HepG2 (cell line): ENCODE results near the gene GUCA1A. TPM values are rescaled to one million over a fixed set of nuclear protein-coding genes. Genes with fewer than 3 reads are reported as not detected.

ENCODE experiments used
- CHD2 ChIP-seq: IDR thresholded peaks from 2 replicates; pipeline ENCODE4 v1.6.1; 2011; ENCODE audit warnings: low read depth, low read length, improper control_type of control experiment
- GATA4 ChIP-seq: sonication (generic); IDR thresholded peaks from 2 replicates; pipeline ENCODE4 v1.6.1; 2016; ENCODE audit warnings: antibody characterized with exemption, low read depth, borderline replicate concordance
- HBP1 ChIP-seq: IDR thresholded peaks from 2 replicates; pipeline ENCODE4 v1.6.1; 2016; ENCODE audit warnings: low read depth, control low read depth
- KLF6 ChIP-seq: IDR thresholded peaks from 2 replicates; pipeline ENCODE4 v1.8.0; 2016; ENCODE audit warnings: missing biosample characterization, missing genetic modification reagents
- PITX1 ChIP-seq: sonication (generic); formaldehyde crosslinking; IDR thresholded peaks from 2 replicates; pipeline ENCODE4 v1.5.1; 2020; ENCODE audit warnings: mild to moderate bottlenecking, missing genetic modification reagents
- ZBED4 ChIP-seq: sonication (generic); formaldehyde crosslinking; IDR thresholded peaks from 2 replicates; pipeline ENCODE4 v1.4.0; 2020; ENCODE audit warnings: missing genetic modification reagents, borderline replicate concordance
- ZHX1 ChIP-seq: sonication (generic); formaldehyde crosslinking; IDR thresholded peaks from 2 replicates; pipeline ENCODE4 v1.8.1; 2022; ENCODE audit warnings: low read depth, mild to moderate bottlenecking, missing genetic modification reagents
- ZNF3 ChIP-seq: IDR thresholded peaks from 2 replicates; pipeline ENCODE4 v1.7.0; 2017; ENCODE audit warnings: inconsistent platforms
- ZNF317 ChIP-seq: sonication (generic); formaldehyde crosslinking; IDR thresholded peaks from 2 replicates; pipeline ENCODE4 v1.5.0; 2020; ENCODE audit warnings: mild to moderate bottlenecking, missing genetic modification reagents
- ZNF326 ChIP-seq: sonication (generic); formaldehyde crosslinking; IDR thresholded peaks from 2 replicates; pipeline ENCODE4 v1.4.0; 2020; ENCODE audit warnings: missing genetic modification reagents, borderline replicate concordance
- ZNF597 ChIP-seq: sonication (generic); formaldehyde crosslinking; IDR thresholded peaks from 2 replicates; pipeline ENCODE4 v1.5.0; 2020; ENCODE audit warnings: missing genetic modification reagents
- ZNF652 ChIP-seq: IDR thresholded peaks from 2 replicates; pipeline ENCODE4 v1.6.1; 2016; ENCODE audit warnings: low read depth, borderline replicate concordance
- ZNF740 ChIP-seq: sonication (generic); formaldehyde crosslinking; IDR thresholded peaks from 2 replicates; pipeline ENCODE4 v1.4.0; 2020; ENCODE audit warnings: missing genetic modification reagents
- ZNF773 ChIP-seq: sonication (generic); formaldehyde crosslinking; IDR thresholded peaks from 2 replicates; pipeline ENCODE4 v1.4.0; 2020; ENCODE audit warnings: missing genetic modification reagents, borderline replicate concordance
- ZSCAN25 ChIP-seq: sonication (generic); formaldehyde crosslinking; IDR thresholded peaks from 2 replicates; pipeline ENCODE4 v1.8.0; 2022; ENCODE audit warnings: mild to moderate bottlenecking, missing genetic modification reagents
- polyA plus RNA-seq, 8 experiments: library from polyadenylated mRNA; depleted of rRNA in 3 of 8; stranded (reverse) in 7 of 8; unstranded in 1 of 8; fragments of >200 nt; fragmentation: Illumina TruSeq in 4 of 8; extraction: Trizol in 4 of 8; gene quantifications; 2 replicates each; pipeline versions ENCODE4 v1.2.1 to v1.2.3, GENCODE V29; 2011 to 2016; ENCODE audit warnings: low read depth in 4 of 8, missing spikeins in 1 of 8, mixed read lengths in 1 of 8; ENCODE audit not compliant: insufficient read depth in 1 of 8
- total RNA-seq, 5 experiments: library from RNA; depleted of rRNA; stranded (reverse); fragments of >200 nt; fragmentation: Illumina TruSeq; extraction: Trizol; gene quantifications; 2 replicates each; pipeline ENCODE4 v1.2.3, GENCODE V29; 2016; ENCODE audit warnings: low read depth in 1 of 5
- TF ChIP-seq, protein P1 (sequence below): sonication (generic); formaldehyde crosslinking; IDR thresholded peaks from 2 replicates; pipeline ENCODE4 v1.4.0; 2020; ENCODE audit warnings: missing genetic modification reagents
- TF ChIP-seq, protein P2 (sequence below): sonication (generic); formaldehyde crosslinking; conservative IDR thresholded peaks from 2 replicates; pipeline ENCODE4 v1.4.0; 2020; ENCODE audit warnings: missing genetic modification reagents

The GUCA1A gene
- total and polyA plus RNA-seq, 2 of the 13 experiments (the other 11 are each of a cell fraction or from before 2014, with no cell fraction given) = not detected

GRCh38 chr6:42166444-42167141 is 6.6 kb upstream of the GUCA1A start (continued):
- TF ChIP-seq HBP1 (CRISPR knock-in tag) = 0 out of 2 replicates have a peak, but pooled peaks have one; percentile 39
- no peak for TF ChIP-seq ZNF652 (CRISPR knock-in tag)
- TF ChIP-seq ZNF740 (CRISPR knock-in tag) = no peak
- TF ChIP-seq ZNF773 (CRISPR knock-in tag) = no peak
- peak; percentile 39; the same call in 1 of the 2 replicates for TF ChIP-seq PITX1 (CRISPR knock-in tag)
- no peak for TF ChIP-seq ZNF3 (CRISPR knock-in tag)
- TF ChIP-seq, protein P1, sequence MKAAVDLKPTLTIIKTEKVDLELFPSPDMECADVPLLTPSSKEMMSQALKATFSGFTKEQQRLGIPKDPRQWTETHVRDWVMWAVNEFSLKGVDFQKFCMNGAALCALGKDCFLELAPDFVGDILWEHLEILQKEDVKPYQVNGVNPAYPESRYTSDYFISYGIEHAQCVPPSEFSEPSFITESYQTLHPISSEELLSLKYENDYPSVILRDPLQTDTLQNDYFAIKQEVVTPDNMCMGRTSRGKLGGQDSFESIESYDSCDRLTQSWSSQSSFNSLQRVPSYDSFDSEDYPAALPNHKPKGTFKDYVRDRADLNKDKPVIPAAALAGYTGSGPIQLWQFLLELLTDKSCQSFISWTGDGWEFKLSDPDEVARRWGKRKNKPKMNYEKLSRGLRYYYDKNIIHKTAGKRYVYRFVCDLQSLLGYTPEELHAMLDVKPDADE (CRISPR knock-in tag) = no peak
- no peak for TF ChIP-seq ZSCAN25 (CRISPR knock-in tag)
- TF ChIP-seq GATA4 = no peak
- peak; percentile 21; the same call in 1 of the 2 replicates for TF ChIP-seq ZBED4 (CRISPR knock-in tag)
- 0 out of 2 replicates have a peak, but pooled peaks have one; percentile 58 for TF ChIP-seq ZNF317
- no peak for TF ChIP-seq ZNF326 (CRISPR knock-in tag)
- TF ChIP-seq CHD2 = no peak
- no peak for TF ChIP-seq ZHX1 (CRISPR knock-in tag)
- no peak for TF ChIP-seq ZNF597 (CRISPR knock-in tag)
- TF ChIP-seq, protein P2, sequence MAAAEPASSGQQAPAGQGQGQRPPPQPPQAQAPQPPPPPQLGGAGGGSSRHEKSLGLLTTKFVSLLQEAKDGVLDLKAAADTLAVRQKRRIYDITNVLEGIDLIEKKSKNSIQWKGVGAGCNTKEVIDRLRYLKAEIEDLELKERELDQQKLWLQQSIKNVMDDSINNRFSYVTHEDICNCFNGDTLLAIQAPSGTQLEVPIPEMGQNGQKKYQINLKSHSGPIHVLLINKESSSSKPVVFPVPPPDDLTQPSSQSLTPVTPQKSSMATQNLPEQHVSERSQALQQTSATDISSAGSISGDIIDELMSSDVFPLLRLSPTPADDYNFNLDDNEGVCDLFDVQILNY (CRISPR knock-in tag) = no peak
- TF ChIP-seq KLF6 (CRISPR knock-in tag) = no peak
